Upper lobe of left lung (tissue), 4 donors: ENCODE results near the gene RUNX2.

ENCODE experiments used
- CTCF ChIP-seq, 6 experiments: fragments of 450-650 bp in 4 of 6; fragments of 200-600 bp in 2 of 6; sonication (generic) in 2 of 6; IDR thresholded peaks; one replicate each; pipeline ENCODE4 v1.5.1; 2016 to 2019; ENCODE audit warnings: antibody characterized with exemption in 6 of 6
- EP300 ChIP-seq, 4 donors: sonication (generic); formaldehyde crosslinking; IDR thresholded peaks; one replicate each; pipeline ENCODE4 v1.5.1; 2017; ENCODE audit warnings: antibody characterized with exemption in 4 of 4, control low read depth in 2 of 4
- POLR2A ChIP-seq, 4 donors: fragments of 450-650 bp; IDR thresholded peaks; one replicate each; pipeline ENCODE4 v1.5.1; 2016 to 2017; ENCODE audit warnings: antibody characterized with exemption in 4 of 4, mild to moderate bottlenecking in 2 of 4
- POLR2AphosphoS5 ChIP-seq, 2 donors: sonication (generic); formaldehyde crosslinking; IDR thresholded peaks; one replicate each; pipeline ENCODE4 v1.5.1; 2017; ENCODE audit warnings: antibody characterized with exemption in 2 of 2

GRCh38 chr6:45637056-45637455, 308.9 kb downstream of the RUNX2 start:
- TF ChIP-seq EP300 (IDR thresholded peaks at IDR 0.05), result no peak
- no peak for TF ChIP-seq POLR2A (IDR thresholded peaks at IDR 0.05)
- TF ChIP-seq POLR2AphosphoS5 (IDR thresholded peaks at IDR 0.05), result no peak
- no peak for TF ChIP-seq CTCF (IDR thresholded peaks at IDR 0.05)
